Measurements from ENCODE around the gene LRRC27. TPM values are rescaled to one million over a fixed set of nuclear protein-coding genes. Genes with fewer than 3 reads are reported as not detected.
A peak's percentile ranks its signal among the peaks of the same experiment; 100 is the strongest.

LRRC27 gene
- total RNA-seq, 4 donors from 2014 or later, result 0.59 to 32.6 (median 15.3) TPM

DNA sequence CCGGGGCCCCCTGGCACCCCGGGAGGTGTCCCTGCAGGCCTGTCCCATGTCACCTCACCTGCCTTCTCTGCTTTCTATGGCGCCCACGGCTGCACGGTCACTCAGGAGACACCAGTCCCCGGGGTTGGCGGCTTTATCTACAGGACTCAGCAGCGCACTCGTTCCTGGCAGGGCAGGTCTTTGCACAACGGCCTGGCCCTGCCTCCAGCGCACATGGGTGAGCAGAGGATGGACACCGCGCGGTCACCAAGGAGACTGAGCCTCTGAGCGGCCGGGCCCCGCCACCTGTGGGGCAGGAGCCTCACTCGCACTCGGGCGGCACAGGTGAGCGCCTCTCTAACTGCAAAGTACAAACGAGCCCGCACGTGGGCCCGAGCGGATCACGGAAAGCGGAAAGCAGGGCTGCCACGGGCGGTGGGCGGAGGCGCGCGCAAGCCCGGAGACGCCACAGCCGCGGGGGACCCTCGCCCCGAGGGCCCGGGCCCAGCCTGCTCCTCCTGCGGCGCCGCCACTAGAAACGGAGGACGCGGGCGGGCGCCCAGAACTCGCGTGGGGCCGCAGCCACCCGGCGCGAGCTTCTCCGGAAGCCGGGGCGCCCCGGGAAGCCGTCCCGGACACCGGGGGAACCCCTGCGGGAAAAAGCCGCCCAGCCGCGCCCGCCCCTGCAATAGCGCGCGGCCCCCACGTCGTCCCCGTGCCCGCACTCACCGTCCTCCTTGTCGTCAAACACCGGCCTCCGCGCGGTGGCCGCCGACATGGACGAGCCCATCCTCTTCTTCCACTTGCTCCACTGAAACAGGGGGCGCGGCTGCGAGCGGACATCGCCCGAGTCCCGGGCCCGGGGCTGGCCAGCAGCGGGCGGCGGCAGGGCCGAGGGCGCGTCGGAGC, 24.9 kb upstream of the LRRC27 start:
- Histone ChIP-seq H3K4me1 (peaks cover 0 to 5% of the 10 kb centered on the region in 2 donors), H3K27me3 (no peaks in the 10 kb centered on the region), H3K27ac (peak overlapping the region in 1 of 2 donors; percentile 7), H3K36me3 (no peaks in the 10 kb centered on the region), H3K4me3 (peak overlapping the region; percentile 25 to 64), H3K9me3 (no peaks in the 10 kb centered on the region)
- intact Hi-C loops (cut with DNase I; ENCODE audit: low total_unique reads), result no loop called here
- DNase-seq, result no peak
- TF ChIP-seq, protein P1, sequence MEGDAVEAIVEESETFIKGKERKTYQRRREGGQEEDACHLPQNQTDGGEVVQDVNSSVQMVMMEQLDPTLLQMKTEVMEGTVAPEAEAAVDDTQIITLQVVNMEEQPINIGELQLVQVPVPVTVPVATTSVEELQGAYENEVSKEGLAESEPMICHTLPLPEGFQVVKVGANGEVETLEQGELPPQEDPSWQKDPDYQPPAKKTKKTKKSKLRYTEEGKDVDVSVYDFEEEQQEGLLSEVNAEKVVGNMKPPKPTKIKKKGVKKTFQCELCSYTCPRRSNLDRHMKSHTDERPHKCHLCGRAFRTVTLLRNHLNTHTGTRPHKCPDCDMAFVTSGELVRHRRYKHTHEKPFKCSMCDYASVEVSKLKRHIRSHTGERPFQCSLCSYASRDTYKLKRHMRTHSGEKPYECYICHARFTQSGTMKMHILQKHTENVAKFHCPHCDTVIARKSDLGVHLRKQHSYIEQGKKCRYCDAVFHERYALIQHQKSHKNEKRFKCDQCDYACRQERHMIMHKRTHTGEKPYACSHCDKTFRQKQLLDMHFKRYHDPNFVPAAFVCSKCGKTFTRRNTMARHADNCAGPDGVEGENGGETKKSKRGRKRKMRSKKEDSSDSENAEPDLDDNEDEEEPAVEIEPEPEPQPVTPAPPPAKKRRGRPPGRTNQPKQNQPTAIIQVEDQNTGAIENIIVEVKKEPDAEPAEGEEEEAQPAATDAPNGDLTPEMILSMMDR (IDR thresholded peaks at IDR 0.05), result no peak
- no peak for TF ChIP-seq POLR2A (IDR thresholded peaks at IDR 0.05)

DNA sequence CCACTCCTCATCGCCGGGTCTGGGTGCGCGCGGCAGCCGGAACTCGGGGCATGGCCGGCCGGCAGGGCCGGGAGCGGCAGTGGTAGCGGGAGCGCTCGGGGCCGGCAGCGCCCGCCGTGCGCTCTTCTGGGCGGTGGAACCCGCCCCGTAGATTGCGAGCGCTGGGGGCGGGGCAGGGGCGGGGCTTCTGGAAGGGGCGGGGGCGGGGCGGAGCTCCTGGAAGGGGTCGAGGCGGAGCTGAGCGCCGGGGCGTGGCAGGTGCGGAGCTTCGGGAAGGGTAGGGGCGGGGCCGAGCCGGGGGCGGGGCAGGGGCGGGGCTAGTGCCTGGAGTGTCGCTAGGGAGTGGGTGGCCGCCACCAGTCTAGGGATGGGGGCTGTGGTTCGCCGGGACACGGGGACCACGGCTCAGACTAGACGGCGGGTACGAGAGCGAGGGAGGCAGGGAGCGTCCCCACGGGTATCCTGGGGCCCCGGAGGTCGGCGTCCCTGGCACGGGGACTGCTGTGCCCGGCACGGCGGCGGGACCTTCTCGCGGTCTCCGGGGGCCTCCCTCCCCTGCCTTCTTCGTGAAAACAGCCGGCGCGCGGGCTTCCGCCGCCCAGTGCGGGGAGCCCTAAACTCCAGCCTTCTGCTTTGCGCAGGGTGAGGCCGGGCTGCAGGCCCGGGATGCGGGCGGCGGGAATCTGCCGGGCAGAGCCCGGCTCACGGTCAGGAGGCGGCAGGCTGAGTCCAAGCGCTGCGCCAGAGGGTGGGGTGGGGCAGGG, 24.0 kb upstream of the LRRC27 start, which contains the start of gene STK32C:
Gene STK32C, minus strand, starts transcription at position 128 of the 764 bp plus-strand sequence. Its CDS starts 117 bp downstream, at position 11.
- DNase-seq, result peak; percentile 88 to 90
- H3K4me1 ChIP-seq, result peaks cover 0 to 5% of the 10 kb centered on the region in 2 donors
- peak within 1 kb of the TSS; percentile 49 to 78 for H3K27ac ChIP-seq
- no peaks in the 10 kb centered on the region for H3K27me3 ChIP-seq
- intact Hi-C loops (cut with DNase I; ENCODE audit: low total_unique reads), result no loop called here
- H3K4me3 ChIP-seq, result peak within 1 kb of the TSS; percentile 64 to 92
- H3K9me3 ChIP-seq, result no peaks in the 10 kb centered on the region
- peak; percentile 34 to 49 for TF ChIP-seq POLR2A (IDR thresholded peaks at IDR 0.05)
- TF ChIP-seq, protein P1 (IDR thresholded peaks at IDR 0.05), result no peak
- no peaks in the 10 kb centered on the region for H3K36me3 ChIP-seq

DNA sequence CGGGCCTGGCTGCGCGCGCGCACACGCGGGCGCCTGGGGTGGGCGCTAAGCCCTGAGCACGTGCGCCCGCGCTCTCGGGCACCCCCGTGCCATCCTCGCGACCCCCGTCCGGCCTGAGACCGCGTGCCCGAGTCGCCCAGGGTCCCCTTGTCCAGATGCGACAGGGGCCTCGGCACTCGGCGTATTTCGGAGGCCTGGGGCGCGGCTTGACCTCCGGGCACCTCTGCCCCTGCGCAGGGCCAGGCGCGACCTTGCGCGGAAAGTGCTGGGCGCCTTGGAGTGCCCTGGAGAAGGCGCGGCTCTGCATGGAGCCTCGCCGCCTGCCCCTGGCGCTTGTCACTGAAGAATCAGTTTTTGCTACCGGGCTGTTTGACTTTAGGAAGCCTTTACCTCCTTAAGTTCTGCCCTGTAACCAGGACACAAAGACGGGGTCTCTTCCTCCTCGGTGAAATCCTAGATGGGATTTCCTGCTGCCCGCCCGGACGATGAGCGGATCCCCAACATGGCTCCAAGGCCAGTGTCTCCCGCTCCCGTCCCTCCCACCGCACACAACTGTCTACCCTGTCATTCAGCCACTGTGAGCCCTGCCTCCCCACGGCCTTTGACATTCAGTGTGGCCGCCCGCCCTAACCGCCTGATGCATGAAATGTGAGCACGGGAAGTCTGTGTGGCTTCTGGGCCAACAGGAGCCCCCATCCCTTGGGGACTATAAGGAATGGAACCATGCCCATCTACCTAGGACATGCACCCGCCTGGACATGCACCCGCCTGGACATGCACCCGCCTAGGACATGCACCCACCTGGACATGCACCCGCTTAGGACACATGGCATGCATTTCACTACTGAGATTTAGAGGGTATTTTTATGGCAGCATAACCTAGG, 23.2 kb upstream of the LRRC27 start:
- DNase-seq, result no peak
- peaks cover 0 to 5% of the 10 kb centered on the region in 2 donors for H3K4me1 ChIP-seq
- no peak for TF ChIP-seq POLR2A (IDR thresholded peaks at IDR 0.05)
- TF ChIP-seq, protein P1 (IDR thresholded peaks at IDR 0.05), result no peak
- intact Hi-C loops (cut with DNase I; ENCODE audit: low total_unique reads), result no loop called here
- no peaks in the 10 kb centered on the region for H3K36me3 ChIP-seq
- H3K9me3 ChIP-seq, result no peaks in the 10 kb centered on the region
- H3K27ac ChIP-seq, result peak overlapping the region; percentile 49 to 78
- H3K4me3 ChIP-seq, result peak overlapping the region; percentile 64 to 92
- no peaks in the 10 kb centered on the region for H3K27me3 ChIP-seq

DNA sequence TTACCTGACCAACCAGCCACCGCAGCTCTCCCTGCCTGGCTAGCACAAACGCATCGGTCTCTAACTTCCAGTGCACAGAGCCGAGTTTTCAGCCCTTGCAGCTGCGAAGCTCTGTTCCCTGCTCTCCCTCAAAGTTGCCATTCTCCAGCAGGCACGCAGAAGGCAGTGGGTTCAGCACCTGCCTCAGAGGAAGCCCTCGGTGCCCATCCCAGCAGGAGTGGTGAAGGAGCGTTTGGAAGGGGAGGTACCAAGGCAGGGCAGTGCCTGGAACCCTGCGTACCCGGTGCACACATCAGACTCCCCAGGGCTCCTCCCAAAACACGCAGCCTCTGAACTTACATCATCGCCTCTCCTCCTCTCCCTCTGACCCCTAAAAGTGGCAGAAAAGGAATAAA, 22.5 kb upstream of the LRRC27 start:
- TF ChIP-seq, protein P1 (IDR thresholded peaks at IDR 0.05), result no peak
- no peak for TF ChIP-seq POLR2A (IDR thresholded peaks at IDR 0.05)
- Histone ChIP-seq H3K36me3 (no peaks in the 10 kb centered on the region), H3K27me3 (no peaks in the 10 kb centered on the region), H3K4me3 (no peak overlapping the region), H3K27ac (no peak overlapping the region), H3K4me1 (peaks cover 0 to 5% of the 10 kb centered on the region in 2 donors), H3K9me3 (no peaks in the 10 kb centered on the region)
- DNase-seq, result no peak
- intact Hi-C loops (cut with DNase I; ENCODE audit: low total_unique reads), result no loop called here
